Kidney epithelial cell (primary cell): ENCODE measurements around the gene GALM. TPM values are rescaled to one million over a fixed set of nuclear protein-coding genes. Genes with fewer than 3 reads are reported as not detected.
"Not testable (repeated sequence)": the region's sequence is repeated elsewhere in the genome, so short reads cannot be mapped to it uniquely, and the experiment has no call there.

Source experiments
- DNase-seq: peaks from one replicate; pipeline ENCODE4 v3.0.0-alpha.2; 2010; ENCODE audit warnings: low read depth
- H3K27me3 ChIP-seq: 2 replicates; pipeline ENCODE4 v1.6.0; 2011; ENCODE audit warnings: low read length; ENCODE audit not compliant: control insufficient read depth, insufficient read depth
- H3K36me3 ChIP-seq: 2 replicates; pipeline ENCODE4 v1.5.1; 2011; ENCODE audit warnings: low read length; ENCODE audit not compliant: control insufficient read depth, insufficient read depth
- H3K4me3 ChIP-seq: 2 replicates; pipeline ENCODE4 v1.5.1; 2011; ENCODE audit warnings: low read depth, mild to moderate bottlenecking, control low read depth, low read length
- CTCF ChIP-seq: IDR thresholded peaks from 2 replicates; pipeline ENCODE4 v1.5.1; 2011; ENCODE audit warnings: mild to moderate bottlenecking, moderate library complexity, low read length, control low read depth, inconsistent platforms; ENCODE audit not compliant: insufficient read depth, poor library complexity, severe bottlenecking
- total RNA-seq: library from RNA; depleted of rRNA; stranded (reverse); fragments of >200 nt; gene quantifications from 2 replicates; pipeline ENCODE4 v1.2.3, GENCODE V29; 2015

The GALM gene
- total RNA-seq, 1 donor from 2014 or later = 10.1 TPM

GRCh38 chr2:38709567-38710194, 43.8 kb downstream of the GALM start:
- H3K27me3 ChIP-seq = peaks cover 5% of the 10 kb centered on the region
- H3K4me3 ChIP-seq = no peak overlapping the region
- no peak for TF ChIP-seq CTCF
- DNase-seq = no peak
- H3K36me3 ChIP-seq = no peaks in the 10 kb centered on the region

GRCh38 chr2:38711558-38711957, 45.6 kb downstream of the GALM start:
- no peak for TF ChIP-seq CTCF
- Histone ChIP-seq H3K4me3 (no peak overlapping the region), H3K27me3 (peaks cover 3% of the 10 kb centered on the region), H3K36me3 (no peaks in the 10 kb centered on the region)
- DNase-seq = no peak

- no peaks in the 10 kb centered on the region for H3K36me3 ChIP-seq
- H3K27me3 ChIP-seq = peaks cover 3% of the 10 kb centered on the region
- H3K4me3 ChIP-seq = no peak overlapping the region
- DNase-seq = no peak
- no peak for TF ChIP-seq CTCF
Observed at GRCh38 chr2:38712413-38712812, 46.5 kb downstream of the GALM start.

GRCh38 chr2:38712871-38713270, 47.0 kb downstream of the GALM start:
- no peak for DNase-seq
- no peak for TF ChIP-seq CTCF

GRCh38 chr2:38713338-38713737, 47.4 kb downstream of the GALM start:
- no peaks in the 10 kb centered on the region for H3K36me3 ChIP-seq
- TF ChIP-seq CTCF = no peak
- H3K27me3 ChIP-seq = peaks cover 3% of the 10 kb centered on the region
- no peak overlapping the region for H3K4me3 ChIP-seq
- DNase-seq = no peak

More at GRCh38 chr2:38712871-38713270, 47.0 kb downstream of the GALM start:
- Histone ChIP-seq H3K27me3 (peaks cover 3% of the 10 kb centered on the region), H3K36me3 (no peaks in the 10 kb centered on the region), H3K4me3 (no peak overlapping the region)

GRCh38 chr2:38714941-38715340, 49.0 kb downstream of the GALM start:
- not testable (repeated sequence) for H3K4me3 ChIP-seq, DNase-seq, H3K27me3 ChIP-seq, H3K36me3 ChIP-seq
